Measurements from ENCODE around the gene NKAIN4. TPM values are rescaled to one million over a fixed set of nuclear protein-coding genes. Genes with fewer than 3 reads are reported as not detected.

The NKAIN4 gene
- total RNA-seq, 1 donor from 2014 or later, result 16.1 TPM

DNA sequence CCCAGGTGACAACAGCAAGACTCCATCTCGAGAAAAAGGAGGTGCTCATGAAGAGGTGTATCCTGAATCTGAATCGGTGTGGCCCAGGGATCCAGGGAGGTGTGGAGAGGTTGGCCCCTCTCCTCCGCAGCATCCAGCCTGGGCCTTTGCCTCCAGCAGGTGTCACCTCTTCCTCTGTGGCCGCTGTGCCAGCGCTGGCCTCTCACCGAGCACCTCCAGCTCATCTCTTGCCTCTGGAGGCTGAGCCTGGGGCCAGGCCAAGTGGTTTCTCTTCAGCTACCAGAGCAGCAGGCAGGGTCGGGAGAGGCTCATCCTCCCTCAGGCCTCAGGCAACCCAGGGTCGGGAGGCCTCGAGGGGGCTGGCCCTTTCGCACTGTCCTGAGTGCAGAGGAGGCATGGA is 37.5 kb upstream of the NKAIN4 start:
- peaks cover 1% of the 10 kb centered on the region for H3K4me1 Mint-ChIP-seq
- TF ChIP-seq, protein P1, sequence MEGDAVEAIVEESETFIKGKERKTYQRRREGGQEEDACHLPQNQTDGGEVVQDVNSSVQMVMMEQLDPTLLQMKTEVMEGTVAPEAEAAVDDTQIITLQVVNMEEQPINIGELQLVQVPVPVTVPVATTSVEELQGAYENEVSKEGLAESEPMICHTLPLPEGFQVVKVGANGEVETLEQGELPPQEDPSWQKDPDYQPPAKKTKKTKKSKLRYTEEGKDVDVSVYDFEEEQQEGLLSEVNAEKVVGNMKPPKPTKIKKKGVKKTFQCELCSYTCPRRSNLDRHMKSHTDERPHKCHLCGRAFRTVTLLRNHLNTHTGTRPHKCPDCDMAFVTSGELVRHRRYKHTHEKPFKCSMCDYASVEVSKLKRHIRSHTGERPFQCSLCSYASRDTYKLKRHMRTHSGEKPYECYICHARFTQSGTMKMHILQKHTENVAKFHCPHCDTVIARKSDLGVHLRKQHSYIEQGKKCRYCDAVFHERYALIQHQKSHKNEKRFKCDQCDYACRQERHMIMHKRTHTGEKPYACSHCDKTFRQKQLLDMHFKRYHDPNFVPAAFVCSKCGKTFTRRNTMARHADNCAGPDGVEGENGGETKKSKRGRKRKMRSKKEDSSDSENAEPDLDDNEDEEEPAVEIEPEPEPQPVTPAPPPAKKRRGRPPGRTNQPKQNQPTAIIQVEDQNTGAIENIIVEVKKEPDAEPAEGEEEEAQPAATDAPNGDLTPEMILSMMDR (IDR thresholded peaks at IDR 0.05; ENCODE audit: unreplicated experiment), result no peak
- DNase-seq (ENCODE audit: low spot score in 2 of 2, unreplicated experiment in 2 of 2), result no peak
- H3K9me3 Mint-ChIP-seq, result no peaks in the 10 kb centered on the region
- peaks cover 2% of the 10 kb centered on the region for H3K36me3 Mint-ChIP-seq
- no peak overlapping the region for H3K27ac Mint-ChIP-seq
- peaks cover 19% of the 10 kb centered on the region for H3K27me3 Mint-ChIP-seq (ENCODE audit: low read depth)
- no peak overlapping the region for H3K4me3 Mint-ChIP-seq

DNA sequence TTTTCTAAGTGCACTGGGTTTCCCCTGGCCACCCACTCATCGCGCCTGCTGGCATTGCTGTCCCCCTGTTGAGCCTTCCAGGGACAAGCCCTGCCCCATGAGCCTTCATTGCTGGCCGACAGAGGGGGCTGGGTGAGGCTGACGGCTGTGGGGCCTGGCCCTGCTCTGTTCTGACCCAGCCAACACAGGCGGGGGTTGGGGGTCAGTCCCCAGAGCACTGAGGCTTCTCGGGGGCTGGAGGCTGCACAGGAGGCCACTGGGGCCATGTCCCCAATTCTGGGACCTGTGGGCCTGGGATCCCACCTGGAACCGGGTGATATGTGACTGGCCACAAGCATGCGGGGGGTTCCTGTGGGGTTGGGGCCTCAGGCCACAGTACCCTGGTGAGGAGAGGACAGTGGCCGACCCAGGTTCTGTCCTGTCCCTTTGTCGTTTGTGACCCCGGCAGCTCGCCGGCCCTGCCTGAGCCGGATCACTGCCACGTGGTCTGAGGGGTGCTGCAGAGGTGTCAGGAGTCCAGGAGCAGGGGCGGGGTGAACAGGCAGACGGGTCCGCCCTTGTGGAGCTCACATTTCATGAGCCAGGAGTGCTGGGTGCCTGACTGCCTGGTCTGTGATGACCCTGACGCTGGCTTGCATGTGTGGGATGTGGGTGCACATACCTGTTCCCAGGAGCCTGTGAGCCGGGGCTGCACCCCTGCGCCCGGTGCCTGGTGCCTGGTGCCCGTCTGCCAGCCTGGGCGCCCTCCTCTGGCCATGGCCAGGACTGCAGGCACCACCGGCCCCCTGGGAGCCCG is 36.6 kb upstream of the NKAIN4 start:
- H3K4me1 Mint-ChIP-seq, result peaks cover 1% of the 10 kb centered on the region
- H3K9me3 Mint-ChIP-seq, result no peaks in the 10 kb centered on the region
- TF ChIP-seq, protein P1 (IDR thresholded peaks at IDR 0.05; ENCODE audit: unreplicated experiment), result peak; percentile 76
- peaks cover 13% of the 10 kb centered on the region for H3K27me3 Mint-ChIP-seq (ENCODE audit: low read depth)
- no peak overlapping the region for H3K27ac Mint-ChIP-seq
- DNase-seq (ENCODE audit: low spot score in 2 of 2, unreplicated experiment in 2 of 2), result peak; percentile 51 to 80
- no peak overlapping the region for H3K4me3 Mint-ChIP-seq
- peaks cover 2% of the 10 kb centered on the region for H3K36me3 Mint-ChIP-seq

DNA sequence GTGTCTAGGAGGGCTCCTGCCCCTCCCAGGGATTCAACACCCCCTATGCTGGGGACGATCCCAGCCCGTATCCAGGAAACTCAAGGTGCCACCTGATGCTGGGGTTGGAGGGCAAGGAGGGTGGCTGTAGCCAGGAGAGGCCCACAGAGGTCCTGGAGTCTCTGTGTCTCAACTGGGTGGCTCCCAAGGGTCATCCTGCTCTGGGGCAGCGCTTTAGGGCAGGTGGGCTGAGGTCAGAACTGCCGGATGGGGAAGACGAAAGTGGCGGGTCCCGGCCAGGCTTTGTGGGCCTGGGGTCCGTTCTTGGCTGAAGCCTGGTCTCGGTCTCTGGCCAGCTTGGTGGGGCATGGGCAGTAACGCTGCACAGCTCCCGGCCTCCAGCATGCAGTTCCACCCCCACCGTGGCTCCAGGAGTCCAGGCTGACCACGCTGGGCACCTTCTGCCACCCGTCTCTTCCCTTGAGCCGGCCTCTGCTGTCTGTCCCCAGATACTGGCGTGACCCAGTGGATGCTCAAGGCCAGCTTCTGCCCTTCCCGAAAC is 35.9 kb upstream of the NKAIN4 start:
- Mint-ChIP-seq H3K4me3 (no peak overlapping the region), H3K4me1 (peaks cover 1% of the 10 kb centered on the region), H3K27ac (no peak overlapping the region), H3K27me3 (ENCODE audit: low read depth) (peaks cover 6% of the 10 kb centered on the region), H3K9me3 (no peaks in the 10 kb centered on the region), H3K36me3 (peaks cover 2% of the 10 kb centered on the region)
- no peak for DNase-seq (ENCODE audit: low spot score in 2 of 2, unreplicated experiment in 2 of 2)
- TF ChIP-seq, protein P1 (IDR thresholded peaks at IDR 0.05; ENCODE audit: unreplicated experiment), result no peak

DNA sequence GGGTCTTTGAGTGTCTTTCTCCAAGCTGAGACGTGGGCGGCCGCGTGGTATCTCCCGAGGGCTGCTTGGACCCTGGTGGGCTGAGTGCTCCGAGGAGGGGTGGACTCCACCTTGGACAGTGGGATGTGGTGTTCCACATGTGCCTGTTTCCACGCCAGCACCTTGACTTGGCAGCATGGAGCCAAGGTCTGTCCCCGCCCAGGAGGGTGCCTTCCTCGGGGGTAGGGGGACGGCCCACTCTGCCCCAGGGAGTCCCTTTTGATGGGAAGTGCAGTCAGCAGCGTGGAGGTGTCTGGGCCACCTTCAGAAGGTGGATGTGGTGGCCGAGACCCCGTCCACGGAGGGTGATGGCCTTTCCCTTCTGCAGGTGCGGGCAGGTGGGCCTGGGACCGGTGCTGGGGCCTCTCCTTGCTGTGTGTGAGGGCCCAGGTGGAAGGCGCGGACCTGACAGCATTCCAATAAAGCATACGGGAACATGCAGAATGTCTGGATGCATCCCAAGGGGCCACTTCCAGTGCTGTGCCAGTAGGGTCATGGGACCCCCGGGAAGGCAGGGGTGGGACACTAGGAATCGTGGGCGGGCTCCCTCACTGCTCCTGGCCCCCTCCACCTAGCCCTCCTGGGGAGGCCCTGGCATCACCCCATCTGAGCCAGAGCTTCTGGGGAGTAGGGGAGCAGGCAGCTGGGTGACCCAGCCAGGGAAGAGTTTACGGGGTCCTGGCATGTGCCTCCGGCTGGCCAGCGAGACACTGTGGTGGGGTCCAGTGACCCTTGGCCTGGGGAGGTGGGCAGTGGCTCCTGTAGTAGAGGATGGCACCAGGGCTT is 35.3 kb upstream of the NKAIN4 start:
- H3K9me3 Mint-ChIP-seq, result no peaks in the 10 kb centered on the region
- no peak overlapping the region for H3K4me3 Mint-ChIP-seq
- no peak for DNase-seq (ENCODE audit: low spot score in 2 of 2, unreplicated experiment in 2 of 2)
- no peak overlapping the region for H3K27ac Mint-ChIP-seq
- TF ChIP-seq, protein P1 (IDR thresholded peaks at IDR 0.05; ENCODE audit: unreplicated experiment), result no peak
- peaks cover 2% of the 10 kb centered on the region for H3K36me3 Mint-ChIP-seq
- peaks cover 2% of the 10 kb centered on the region for H3K27me3 Mint-ChIP-seq (ENCODE audit: low read depth)
- H3K4me1 Mint-ChIP-seq, result no peaks in the 10 kb centered on the region

DNA sequence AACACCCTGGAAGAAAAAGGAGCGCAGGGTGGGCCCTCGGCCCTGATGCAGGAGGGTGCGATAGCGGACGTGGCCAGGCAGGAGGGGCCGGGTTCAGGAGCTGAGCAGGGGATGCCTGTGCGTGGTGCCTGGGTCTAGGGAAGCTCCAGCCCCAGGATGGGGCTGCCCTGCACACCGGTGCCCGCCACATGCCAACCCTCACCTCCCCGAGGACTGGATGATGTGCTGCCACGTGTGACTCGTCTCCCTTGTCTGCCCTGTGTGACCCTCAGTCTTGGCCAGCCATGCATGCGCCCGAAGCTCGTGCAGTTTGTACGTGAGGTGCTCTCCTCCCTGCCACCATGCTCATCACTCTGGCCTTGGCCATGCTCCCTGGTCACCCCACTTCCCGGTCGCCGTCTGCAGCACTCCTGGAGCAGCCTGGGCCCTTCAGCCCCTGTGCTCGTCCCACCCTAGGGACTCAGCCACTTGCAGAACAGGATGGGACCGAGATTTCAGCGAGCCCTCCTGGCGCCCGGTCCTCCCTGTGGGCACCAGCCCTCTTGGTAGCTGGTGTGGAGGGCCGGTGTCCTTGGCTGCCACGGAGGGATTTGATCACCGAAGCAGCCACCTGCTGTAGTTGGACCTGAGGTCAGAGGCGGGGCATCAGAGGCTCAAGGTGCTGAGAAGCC is 34.5 kb upstream of the NKAIN4 start:
- Mint-ChIP-seq H3K9me3 (no peaks in the 10 kb centered on the region), H3K27ac (no peak overlapping the region), H3K4me3 (no peak overlapping the region), H3K27me3 (ENCODE audit: low read depth) (no peaks in the 10 kb centered on the region), H3K4me1 (no peaks in the 10 kb centered on the region), H3K36me3 (peaks cover 4% of the 10 kb centered on the region)
- no peak for DNase-seq (ENCODE audit: low spot score in 2 of 2, unreplicated experiment in 2 of 2)
- TF ChIP-seq, protein P1 (IDR thresholded peaks at IDR 0.05; ENCODE audit: unreplicated experiment), result no peak
